GM19397 (cell line): ENCODE results near the gene SIX5.
"Not testable (repeated sequence)": the region's sequence is repeated elsewhere in the genome, so short reads cannot be mapped to it uniquely, and the experiment has no call there.

Experiments used
- ATAC-seq: cut with Tn5 transposase; IDR thresholded peaks from one replicate; pipeline ENCODE4 v1.9.1; 2021; ENCODE audit warnings: mild to moderate bottlenecking, moderate library complexity; ENCODE audit not compliant: unreplicated experiment

Gene SIX5

GRCh38 chr19:45768984-45769782 lies at the start of gene SIX5:
Gene SIX5, minus strand, starts transcription at chr19:45769252. Its CDS starts 408 bp downstream, at chr19:45768844.
- ATAC-seq: peak; percentile 57

GRCh38 chr19:45817725-45818301 lies 48.8 kb upstream of the SIX5 start:
- ATAC-seq: no peak

GRCh38 chr19:45817010-45817724 lies 48.1 kb upstream of the SIX5 start:
- ATAC-seq: peak; percentile 73

GRCh38 chr19:45816236-45817009 lies 47.4 kb upstream of the SIX5 start:
- ATAC-seq: no peak

GRCh38 chr19:45815481-45816216 lies 46.6 kb upstream of the SIX5 start:
- no peak for ATAC-seq

- ATAC-seq: no peak
Measured at GRCh38 chr19:45814851-45815480, 45.9 kb upstream of the SIX5 start, which contains the start of gene RSPH6A. Gene RSPH6A, minus strand, starts transcription at chr19:45815308. Its CDS starts 132 bp downstream, at chr19:45815176.

- ATAC-seq: no peak
Measured at GRCh38 chr19:45814166-45814780, 45.2 kb upstream of the SIX5 start.

- ATAC-seq: no peak
Measured at GRCh38 chr19:45812297-45812696, 43.2 kb upstream of the SIX5 start.

GRCh38 chr19:45809643-45810159 lies 40.6 kb upstream of the SIX5 start:
- ATAC-seq: no peak

GRCh38 chr19:45805719-45806118 lies 36.7 kb upstream of the SIX5 start:
- ATAC-seq: no peak

GRCh38 chr19:45804959-45805230 lies 35.8 kb upstream of the SIX5 start:
- ATAC-seq: no peak

GRCh38 chr19:45804140-45804958 lies 35.3 kb upstream of the SIX5 start:
- no peak for ATAC-seq

- no peak for ATAC-seq
Measured at GRCh38 chr19:45801603-45802175, 32.6 kb upstream of the SIX5 start.

- ATAC-seq: no peak
Measured at GRCh38 chr19:45800070-45800553, 31.1 kb upstream of the SIX5 start.

- not testable (repeated sequence) for ATAC-seq
Measured at GRCh38 chr19:45799541-45799940, 30.5 kb upstream of the SIX5 start.

GRCh38 chr19:45798995-45799517 lies 30.0 kb upstream of the SIX5 start:
- ATAC-seq: no peak

GRCh38 chr19:45794627-45795026 lies 25.6 kb upstream of the SIX5 start:
- ATAC-seq: no peak

- no peak for ATAC-seq
Measured at GRCh38 chr19:45793876-45794275, 24.8 kb upstream of the SIX5 start.
